Effector memory CD4-positive, alpha-beta T cell (primary cell): ENCODE data around the gene IL21R.
"Not testable (repeated sequence)": the region's sequence is repeated elsewhere in the genome, so short reads cannot be mapped to it uniquely, and the experiment has no call there.

ENCODE experiments used
- DNase-seq, 3 donors: peaks; one replicate each; pipeline ENCODE4 v3.0.0-alpha.2; 2020
- H3K27ac ChIP-seq: 2 replicates; pipeline ENCODE4 v1.7.0; 2013; ENCODE audit warnings: mild to moderate bottlenecking, low read length, moderate library complexity; ENCODE audit not compliant: insufficient read depth, poor library complexity, severe bottlenecking
- H3K27me3 ChIP-seq: replicated peaks from 2 replicates; pipeline ENCODE4 v1.7.0; 2013; ENCODE audit warnings: mild to moderate bottlenecking, low read length; ENCODE audit not compliant: insufficient read depth, control insufficient read depth, poor library complexity, severe bottlenecking
- H3K36me3 ChIP-seq: 2 replicates; pipeline ENCODE4 v1.7.0; 2013; ENCODE audit warnings: mild to moderate bottlenecking, low read length, moderate library complexity; ENCODE audit not compliant: control insufficient read depth, insufficient read depth
- H3K4me1 ChIP-seq: 2 replicates; pipeline ENCODE4 v1.7.0; 2013; ENCODE audit warnings: low read length, mild to moderate bottlenecking; ENCODE audit not compliant: control insufficient read depth, insufficient read depth, poor library complexity, severe bottlenecking
- H3K4me3 ChIP-seq: 2 replicates; pipeline ENCODE4 v1.7.0; 2013; ENCODE audit warnings: low read length, low read depth, mild to moderate bottlenecking; ENCODE audit not compliant: insufficient read depth, poor library complexity, severe bottlenecking
- H3K9me3 ChIP-seq: 2 replicates; pipeline ENCODE4 v1.7.0; 2013; ENCODE audit warnings: mild to moderate bottlenecking, low read length, moderate library complexity; ENCODE audit not compliant: control insufficient read depth

Gene IL21R

GRCh38 chr16:27386674-27387073 is 15.3 kb upstream of the IL21R start:
- no peaks in the 10 kb centered on the region for H3K9me3 ChIP-seq
- H3K4me3 ChIP-seq, result no peak overlapping the region
- no peak for DNase-seq
- H3K27me3 ChIP-seq, result no peaks in the 10 kb centered on the region
- H3K27ac ChIP-seq, result no peak overlapping the region
- H3K36me3 ChIP-seq, result no peaks in the 10 kb centered on the region
- no peaks in the 10 kb centered on the region for H3K4me1 ChIP-seq

- no peak for DNase-seq
- no peak overlapping the region for H3K4me3 ChIP-seq
- H3K36me3 ChIP-seq, result no peaks in the 10 kb centered on the region
- no peaks in the 10 kb centered on the region for H3K27me3 ChIP-seq
- no peaks in the 10 kb centered on the region for H3K9me3 ChIP-seq
- no peaks in the 10 kb centered on the region for H3K4me1 ChIP-seq
- H3K27ac ChIP-seq, result no peak overlapping the region
These were observed 14.2 kb upstream of the IL21R start for GRCh38 chr16:27387724-27388123.

GRCh38 chr16:27389272-27389961 is 12.6 kb upstream of the IL21R start:
- H3K36me3 ChIP-seq, result no peaks in the 10 kb centered on the region
- no peaks in the 10 kb centered on the region for H3K4me1 ChIP-seq
- no peak overlapping the region for H3K4me3 ChIP-seq
- no peaks in the 10 kb centered on the region for H3K27me3 ChIP-seq
- no peak for DNase-seq
- H3K27ac ChIP-seq, result no peak overlapping the region
- no peaks in the 10 kb centered on the region for H3K9me3 ChIP-seq

- Histone ChIP-seq H3K36me3 (no peaks in the 10 kb centered on the region), H3K4me1 (no peaks in the 10 kb centered on the region), H3K9me3 (no peaks in the 10 kb centered on the region), H3K27ac (no peak overlapping the region), H3K27me3 (no peaks in the 10 kb centered on the region), H3K4me3 (no peak overlapping the region)
- DNase-seq, result no peak
These were observed 11.8 kb upstream of the IL21R start for GRCh38 chr16:27390151-27390550.

- H3K9me3 ChIP-seq, result no peaks in the 10 kb centered on the region
- H3K36me3 ChIP-seq, result no peaks in the 10 kb centered on the region
- no peak overlapping the region for H3K4me3 ChIP-seq
- no peaks in the 10 kb centered on the region for H3K4me1 ChIP-seq
- no peak overlapping the region for H3K27ac ChIP-seq
- DNase-seq, result no peak
- H3K27me3 ChIP-seq, result no peaks in the 10 kb centered on the region
These were observed 9.3 kb upstream of the IL21R start for GRCh38 chr16:27392671-27393070.

- Histone ChIP-seq H3K4me1 (no peaks in the 10 kb centered on the region), H3K27me3 (no peaks in the 10 kb centered on the region)
- no peak for DNase-seq
These were observed 7.5 kb upstream of the IL21R start for GRCh38 chr16:27394516-27394915.

GRCh38 chr16:27398341-27398893 is 3.6 kb upstream of the IL21R start:
- not testable (repeated sequence) for H3K27ac ChIP-seq, H3K4me3 ChIP-seq, H3K36me3 ChIP-seq, H3K9me3 ChIP-seq, DNase-seq, H3K27me3 ChIP-seq
- peaks cover 13% of the 10 kb centered on the region for H3K4me1 ChIP-seq

More at GRCh38 chr16:27394516-27394915, 7.5 kb upstream of the IL21R start:
- Histone ChIP-seq H3K4me3 (no peak overlapping the region), H3K27ac (no peak overlapping the region), H3K36me3 (no peaks in the 10 kb centered on the region), H3K9me3 (no peaks in the 10 kb centered on the region)

GRCh38 chr16:27398894-27399853 is 2.8 kb upstream of the IL21R start:
- H3K4me1 ChIP-seq, result peaks cover 21% of the 10 kb centered on the region
- H3K27ac ChIP-seq, result no peak overlapping the region
- H3K36me3 ChIP-seq, result no peaks in the 10 kb centered on the region

GRCh38 chr16:27399969-27400368 is 2.0 kb upstream of the IL21R start:
- no peaks in the 10 kb centered on the region for H3K9me3 ChIP-seq
- no peak overlapping the region for H3K4me3 ChIP-seq
- DNase-seq, result no peak
- no peaks in the 10 kb centered on the region for H3K27me3 ChIP-seq
- H3K4me1 ChIP-seq, result peaks cover 28% of the 10 kb centered on the region
- H3K36me3 ChIP-seq, result no peaks in the 10 kb centered on the region
- H3K27ac ChIP-seq, result no peak overlapping the region

More at GRCh38 chr16:27398894-27399853, 2.8 kb upstream of the IL21R start:
- H3K4me3 ChIP-seq, result no peak overlapping the region
- DNase-seq, result no peak
- no peaks in the 10 kb centered on the region for H3K27me3 ChIP-seq
- H3K9me3 ChIP-seq, result no peaks in the 10 kb centered on the region
